HEK293 (cell line): ENCODE data around the gene ARL4A.
A peak's percentile ranks its signal among the peaks of the same experiment; 100 is the strongest.

Experiments
- CTCF ChIA-PET: fragments of 350-600 bp; formaldehyde crosslinking; extraction: SDS; loops from one replicate; lab custom pipeline; 2021; ENCODE audit warnings: antibody characterized with exemption; lab: Yijun Ruan, JAX
- POLR2A ChIA-PET: fragments of 300-600 bp; formaldehyde crosslinking; extraction: SDS; loops from one replicate; lab custom pipeline; 2020; ENCODE audit warnings: antibody characterized with exemption, inconsistent platforms; lab: Yijun Ruan, JAX
- H3K27ac ChIP-seq: fragments of 200-500 bp; sonication (Bioruptor generic); 2 replicates; pipeline ENCODE4 v1.5.1; 2014; ENCODE audit warnings: low read depth, low read length, control low read depth, inconsistent platforms; ENCODE audit errors: extremely low read depth
- H3K36me3 ChIP-seq, 2 experiments: fragments of 200-500 bp in 1 of 2; sonication (Bioruptor generic) in 1 of 2; 1 replicate in 1 of 2; 2 replicates in 1 of 2; pipeline ENCODE4 v1.5.1; 2014 to 2017; ENCODE audit warnings: inconsistent platforms in 2 of 2, low read length in 2 of 2; ENCODE audit not compliant: control insufficient read depth in 2 of 2, insufficient read depth in 1 of 2
- H3K4me1 ChIP-seq: fragments of 200-500 bp; sonication (Bioruptor generic); 2 replicates; pipeline ENCODE4 v1.5.1; 2014; ENCODE audit warnings: mild to moderate bottlenecking, low read length, inconsistent platforms; ENCODE audit not compliant: control insufficient read depth, insufficient read depth
- H3K4me3 ChIP-seq: 2 replicates; pipeline ENCODE4 v1.5.1; 2011; ENCODE audit warnings: low read depth, mild to moderate bottlenecking, control low read depth, low read length, moderate library complexity
- H3K9me3 ChIP-seq: fragments of 200-500 bp; sonication (Bioruptor generic); 2 replicates; pipeline ENCODE4 v1.5.1; 2014; ENCODE audit warnings: low read depth, low read length, inconsistent platforms; ENCODE audit not compliant: control insufficient read depth, insufficient read depth
- INSM2 ChIP-seq: fragments of 450-650 bp; formaldehyde crosslinking; IDR thresholded peaks from 2 replicates; pipeline ENCODE4 v1.5.1; 2016; ENCODE audit warnings: missing biosample characterization, missing genetic modification characterization
- RBAK ChIP-seq: fragments of 450-650 bp; formaldehyde crosslinking; IDR thresholded peaks from 2 replicates; pipeline ENCODE4 v1.5.1; 2016; ENCODE audit warnings: missing biosample characterization, missing genetic modification characterization
- REPIN1 ChIP-seq: fragments of 450-650 bp; formaldehyde crosslinking; IDR thresholded peaks from 2 replicates; pipeline ENCODE4 v1.5.1; 2017; ENCODE audit warnings: missing biosample characterization, missing genetic modification characterization, low read depth
- YY1 ChIP-seq: fragments of 450-650 bp; formaldehyde crosslinking; IDR thresholded peaks from 2 replicates; pipeline ENCODE4 v1.5.1; 2018; ENCODE audit warnings: missing biosample characterization, missing genetic modification characterization
- ZBTB1 ChIP-seq: fragments of 450-650 bp; formaldehyde crosslinking; IDR thresholded peaks from 2 replicates; pipeline ENCODE4 v1.5.1; 2016; ENCODE audit warnings: missing biosample characterization, missing genetic modification characterization
- ZBTB10 ChIP-seq: fragments of 450-650 bp; formaldehyde crosslinking; IDR thresholded peaks from 2 replicates; pipeline ENCODE4 v1.5.1; 2016; ENCODE audit warnings: missing biosample characterization, missing genetic modification characterization
- ZBTB8A ChIP-seq: fragments of 450-650 bp; formaldehyde crosslinking; IDR thresholded peaks from 2 replicates; pipeline ENCODE4 v1.5.1; 2016; ENCODE audit warnings: missing biosample characterization, missing genetic modification characterization
- ZFHX2 ChIP-seq: fragments of 450-650 bp; formaldehyde crosslinking; conservative IDR thresholded peaks from 2 replicates; pipeline ENCODE4 v1.5.1; 2016; ENCODE audit warnings: missing biosample characterization, missing genetic modification characterization
- ZFP69B ChIP-seq: fragments of 450-650 bp; formaldehyde crosslinking; IDR thresholded peaks from 2 replicates; pipeline ENCODE4 v1.5.1; 2016; ENCODE audit warnings: missing biosample characterization, missing genetic modification characterization
- ZNF10 ChIP-seq: fragments of 450-650 bp; formaldehyde crosslinking; IDR thresholded peaks from 2 replicates; pipeline ENCODE4 v1.5.1; 2017; ENCODE audit warnings: missing biosample characterization, missing genetic modification characterization
- ZNF121 ChIP-seq: fragments of 450-650 bp; formaldehyde crosslinking; IDR thresholded peaks from 2 replicates; pipeline ENCODE4 v1.5.1; 2016; ENCODE audit warnings: missing biosample characterization, missing genetic modification characterization
- ZNF239 ChIP-seq: fragments of 450-650 bp; formaldehyde crosslinking; IDR thresholded peaks from 2 replicates; pipeline ENCODE4 v1.5.1; 2016; ENCODE audit warnings: missing biosample characterization, missing genetic modification characterization
- ZNF280D ChIP-seq: fragments of 450-650 bp; formaldehyde crosslinking; IDR thresholded peaks from 2 replicates; pipeline ENCODE4 v1.5.1; 2016; ENCODE audit warnings: missing biosample characterization, missing genetic modification characterization
- ZNF654 ChIP-seq: fragments of 450-650 bp; formaldehyde crosslinking; IDR thresholded peaks from 2 replicates; pipeline ENCODE4 v1.5.1; 2016; ENCODE audit warnings: low read depth, missing biosample characterization, missing genetic modification characterization
- ZNF660 ChIP-seq: fragments of 450-650 bp; IDR thresholded peaks from 2 replicates; pipeline ENCODE4 v1.5.1; 2018; ENCODE audit warnings: missing biosample characterization, mild to moderate bottlenecking, missing genetic modification characterization
- ZNF704 ChIP-seq: fragments of 450-650 bp; formaldehyde crosslinking; IDR thresholded peaks from 2 replicates; pipeline ENCODE4 v1.5.1; 2016; ENCODE audit warnings: missing biosample characterization, missing genetic modification characterization
- ZNF776 ChIP-seq: fragments of 450-650 bp; formaldehyde crosslinking; IDR thresholded peaks from 2 replicates; pipeline ENCODE4 v1.5.0; 2017; ENCODE audit warnings: missing biosample characterization, missing genetic modification characterization, borderline replicate concordance
- TF ChIP-seq, protein P1 (sequence below): fragments of 450-650 bp; formaldehyde crosslinking; IDR thresholded peaks from 2 replicates; pipeline ENCODE4 v1.5.1; 2016; ENCODE audit warnings: missing biosample characterization, missing genetic modification characterization

The ARL4A gene

DNA sequence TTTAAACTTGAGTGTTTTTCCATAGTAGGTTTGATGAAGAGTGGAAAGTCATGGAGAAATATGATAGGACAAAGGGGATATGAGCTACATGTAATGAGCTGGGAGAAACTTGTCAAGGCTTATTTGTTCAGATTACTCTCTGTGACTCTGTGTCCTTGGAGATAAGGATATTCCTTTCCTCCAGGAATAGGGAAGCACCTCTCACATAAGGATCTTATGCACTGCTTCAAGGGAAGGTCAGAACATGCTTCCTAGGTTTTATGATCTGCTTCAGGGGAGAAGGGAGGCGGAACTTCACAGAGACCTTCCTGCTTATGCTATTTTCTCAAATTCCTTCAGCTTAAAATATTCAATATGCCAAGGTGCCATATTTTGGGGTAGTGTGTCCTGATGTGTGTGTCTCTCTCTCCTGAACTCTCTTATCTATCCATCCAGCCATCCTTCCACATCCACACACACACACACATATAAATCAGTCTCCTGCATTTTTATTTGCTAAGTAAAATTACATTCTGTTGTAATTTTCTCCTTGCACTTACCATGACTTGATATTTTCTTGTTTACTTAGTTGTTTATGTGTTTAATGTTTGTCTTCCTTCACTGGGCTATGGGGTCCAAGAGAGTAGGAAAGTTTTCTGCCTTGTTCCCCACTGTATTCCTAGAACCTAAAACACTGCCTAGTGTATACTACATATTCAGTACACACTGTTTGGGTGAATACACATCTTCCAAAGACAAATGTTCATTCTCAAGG lies 26.4 kb downstream of the ARL4A start (continued):
- no peak for TF ChIP-seq ZNF239
- no peak for TF ChIP-seq ZNF121 (tag by site-specific recombination)
- no peak for TF ChIP-seq YY1
- no peak for TF ChIP-seq ZBTB1 (tag by site-specific recombination)
- no peak for TF ChIP-seq RBAK
- TF ChIP-seq ZNF660 (tag by site-specific recombination): no peak
- no peak for TF ChIP-seq ZNF10 (tag by site-specific recombination)

DNA sequence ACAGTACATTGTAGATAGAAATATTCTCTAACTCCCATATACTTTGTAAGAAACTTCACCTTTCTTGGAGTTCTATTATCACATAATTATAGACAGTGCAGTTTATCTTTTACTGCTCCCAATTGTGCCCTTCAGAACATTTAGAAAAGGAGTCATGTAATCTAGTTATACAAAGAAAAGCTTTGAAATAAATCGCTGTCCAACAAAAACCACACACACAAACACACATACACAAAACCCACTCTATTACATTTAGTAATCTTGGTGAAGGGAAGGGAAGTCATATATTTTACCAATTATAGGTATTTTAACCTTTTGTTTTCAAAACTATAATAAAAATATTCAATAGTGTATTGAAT lies 26.9 kb downstream of the ARL4A start:
- H3K27ac ChIP-seq: no peak overlapping the region
- no peaks in the 10 kb centered on the region for H3K36me3 ChIP-seq
- H3K4me3 ChIP-seq: no peak overlapping the region
- H3K4me1 ChIP-seq: peaks cover 6% of the 10 kb centered on the region
- POLR2A ChIA-PET: no interaction called here
- CTCF ChIA-PET: interaction anchor here (0.6 kb wide), 1 partner anchor 323 kb away, joined by 4 read pairs; no protein-coding TSS in a partner anchor
- H3K9me3 ChIP-seq: no peaks in the 10 kb centered on the region
- TF ChIP-seq, protein P1, sequence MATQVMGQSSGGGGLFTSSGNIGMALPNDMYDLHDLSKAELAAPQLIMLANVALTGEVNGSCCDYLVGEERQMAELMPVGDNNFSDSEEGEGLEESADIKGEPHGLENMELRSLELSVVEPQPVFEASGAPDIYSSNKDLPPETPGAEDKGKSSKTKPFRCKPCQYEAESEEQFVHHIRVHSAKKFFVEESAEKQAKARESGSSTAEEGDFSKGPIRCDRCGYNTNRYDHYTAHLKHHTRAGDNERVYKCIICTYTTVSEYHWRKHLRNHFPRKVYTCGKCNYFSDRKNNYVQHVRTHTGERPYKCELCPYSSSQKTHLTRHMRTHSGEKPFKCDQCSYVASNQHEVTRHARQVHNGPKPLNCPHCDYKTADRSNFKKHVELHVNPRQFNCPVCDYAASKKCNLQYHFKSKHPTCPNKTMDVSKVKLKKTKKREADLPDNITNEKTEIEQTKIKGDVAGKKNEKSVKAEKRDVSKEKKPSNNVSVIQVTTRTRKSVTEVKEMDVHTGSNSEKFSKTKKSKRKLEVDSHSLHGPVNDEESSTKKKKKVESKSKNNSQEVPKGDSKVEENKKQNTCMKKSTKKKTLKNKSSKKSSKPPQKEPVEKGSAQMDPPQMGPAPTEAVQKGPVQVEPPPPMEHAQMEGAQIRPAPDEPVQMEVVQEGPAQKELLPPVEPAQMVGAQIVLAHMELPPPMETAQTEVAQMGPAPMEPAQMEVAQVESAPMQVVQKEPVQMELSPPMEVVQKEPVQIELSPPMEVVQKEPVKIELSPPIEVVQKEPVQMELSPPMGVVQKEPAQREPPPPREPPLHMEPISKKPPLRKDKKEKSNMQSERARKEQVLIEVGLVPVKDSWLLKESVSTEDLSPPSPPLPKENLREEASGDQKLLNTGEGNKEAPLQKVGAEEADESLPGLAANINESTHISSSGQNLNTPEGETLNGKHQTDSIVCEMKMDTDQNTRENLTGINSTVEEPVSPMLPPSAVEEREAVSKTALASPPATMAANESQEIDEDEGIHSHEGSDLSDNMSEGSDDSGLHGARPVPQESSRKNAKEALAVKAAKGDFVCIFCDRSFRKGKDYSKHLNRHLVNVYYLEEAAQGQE: 0 out of 2 replicates have a peak, but pooled peaks have one; percentile 28
- TF ChIP-seq INSM2 (tag by site-specific recombination) (no peak), ZNF654 (tag by site-specific recombination) (no peak), ZFP69B (tag by site-specific recombination) (no peak), REPIN1 (tag by site-specific recombination) (no peak), ZNF704 (no peak), ZNF776 (tag by site-specific recombination) (no peak)

DNA sequence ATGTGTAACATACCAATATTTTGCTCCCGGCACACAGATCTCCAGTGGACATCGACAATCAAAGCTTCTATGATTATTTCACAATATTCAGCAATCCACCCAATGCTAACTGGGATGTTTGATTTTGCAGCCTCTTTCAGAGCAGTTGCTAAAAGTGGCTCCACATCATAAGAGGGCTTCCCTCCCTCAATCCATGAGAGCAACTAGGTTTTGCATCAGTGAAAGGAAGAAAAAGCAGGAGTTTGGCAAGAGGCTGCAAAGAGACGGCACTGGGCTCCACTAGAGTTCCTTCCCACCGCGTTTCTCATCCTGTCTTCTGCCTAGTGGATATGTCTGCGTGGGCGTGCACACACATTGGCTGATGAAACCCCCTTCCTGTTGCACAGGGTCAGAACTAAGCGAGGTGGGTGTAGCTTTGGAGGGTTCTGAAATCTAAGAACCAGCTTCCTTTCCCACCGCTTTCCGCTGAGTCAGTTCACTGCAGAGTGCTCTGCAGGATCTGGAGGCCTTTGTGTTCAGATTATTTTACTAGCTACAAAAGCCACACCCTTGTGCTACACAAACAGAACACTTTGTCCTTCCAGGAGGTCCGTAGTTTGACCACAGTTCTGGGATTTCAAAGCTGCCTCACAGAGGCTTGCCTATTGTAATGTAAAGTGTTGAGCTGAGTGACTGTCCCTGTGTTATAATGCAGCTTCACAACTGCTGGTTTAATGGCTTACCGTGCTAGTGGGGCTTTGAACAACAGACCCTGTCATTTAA lies 28.1 kb downstream of the ARL4A start:
- peak overlapping the region; percentile 46; the same call in 1 of the 2 replicates for H3K27ac ChIP-seq
- H3K4me3 ChIP-seq: no peak overlapping the region
- H3K9me3 ChIP-seq: no peaks in the 10 kb centered on the region
- peaks cover 6% of the 10 kb centered on the region for H3K4me1 ChIP-seq
- ChIA-PET POLR2A (interaction anchor here (1.3 kb wide), 1 partner anchor 28 kb away, joined by 5 read pairs; the partner anchor contains the start of gene ARL4A), CTCF (interaction anchor here (1.4 kb wide), 1 partner anchor 31 kb away, joined by 3 read pairs; no protein-coding TSS in a partner anchor)
- H3K36me3 ChIP-seq: no peaks in the 10 kb centered on the region
- TF ChIP-seq ZNF280D (tag by site-specific recombination) (no peak), ZFHX2 (tag by site-specific recombination) (peak; percentile 85), ZNF704 (no peak), ZBTB10 (tag by site-specific recombination) (no peak), ZBTB8A (no peak)
